SK-N-MC (cell line): ENCODE measurements around the gene BICC1.

Experiments
- EZH2 ChIP-seq: fragments of 200-600 bp; sonication (generic); IDR thresholded peaks from one replicate; pipeline ENCODE4 v1.6.1; 2017; ENCODE audit warnings: antibody characterized with exemption
- FOXP2 ChIP-seq: optimal IDR thresholded peaks from 2 replicates; pipeline ENCODE3; 2011; ENCODE audit warnings: mild to moderate bottlenecking, moderate library complexity; ENCODE audit not compliant: insufficient read depth; ENCODE audit errors: extremely low read length, control extremely low read depth
- POLR2AphosphoS5 ChIP-seq: IDR thresholded peaks from 2 replicates; pipeline ENCODE4 v1.6.1; 2012; ENCODE audit warnings: mild to moderate bottlenecking, low read depth, low read length, borderline replicate concordance

DNA sequence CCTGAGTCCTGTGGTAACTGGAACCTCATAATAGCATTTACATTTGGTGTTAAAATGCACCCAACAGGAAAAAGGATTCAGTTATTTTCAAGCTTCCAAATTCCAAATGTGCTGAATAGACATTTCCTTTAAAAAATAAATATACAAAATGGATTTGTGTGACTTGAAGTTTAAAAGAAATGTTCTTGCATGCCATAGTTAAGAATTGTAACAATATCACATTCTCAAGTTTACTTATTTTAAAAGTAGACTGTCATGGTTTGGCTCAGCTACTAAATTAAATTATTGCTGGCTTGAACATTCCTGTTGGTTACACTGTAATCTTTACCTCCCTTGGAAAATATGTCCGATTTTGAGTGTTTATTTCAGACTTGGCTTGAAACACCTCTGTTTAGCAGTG lies 31.5 kb downstream of the BICC1 start:
- TF ChIP-seq POLR2AphosphoS5 (no peak), EZH2 (no peak), FOXP2 (no peak)
